ENCODE measurements around the gene CTNS. TPM values are rescaled to one million over a fixed set of nuclear protein-coding genes. Genes with fewer than 3 reads are reported as not detected.

CTNS gene
- total RNA-seq, 1 experiment from 2014 or later, result 7.9 TPM

DNA sequence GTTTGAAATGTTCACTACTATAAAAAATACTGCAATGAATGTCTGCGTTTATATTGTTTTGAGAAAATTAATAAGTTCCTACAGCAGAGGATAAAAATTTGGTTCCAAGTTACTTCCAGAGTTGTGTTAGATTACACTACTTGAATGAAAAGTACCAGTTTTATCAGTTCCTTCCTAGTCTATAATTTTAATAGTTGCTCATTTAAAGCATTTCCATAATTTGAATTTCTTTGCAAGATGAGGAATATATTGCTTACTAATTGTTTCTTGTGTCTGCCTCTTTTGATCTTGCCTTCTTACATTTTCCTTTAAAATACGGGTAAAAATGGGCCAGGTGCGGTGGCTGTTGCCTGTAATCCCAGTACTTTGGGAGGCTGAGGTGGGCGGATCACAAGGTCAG lies 36.0 kb downstream of the CTNS start:
- peaks cover 24% of the 10 kb centered on the region for H3K79me2 ChIP-seq (ENCODE audit: insufficient read depth, low read length)
- H3K9me3 ChIP-seq (ENCODE audit: control insufficient read depth in 1 of 2, insufficient read depth in 1 of 2, low read depth in 1 of 2, low read length in 2 of 2), result no peaks in the 10 kb centered on the region
- H3K4me3 ChIP-seq (replicated peaks in 1 of 2; ENCODE audit: low read depth in 1 of 2, low read length in 2 of 2), result no peak overlapping the region
- no peak overlapping the region for H3K4me2 ChIP-seq (ENCODE audit: low read length)
- ChIA-PET POLR2A (no interaction called here), RAD21 (ENCODE audit: low non-redundant PET in 1 of 2, low total read pairs in 2 of 2, uncharacterized antibody in 2 of 2, unreplicated experiment in 2 of 2) (no interaction called here), CTCF (no interaction called here)
- ATAC-seq (no peak), DNase-seq (ENCODE audit: low read depth, low spot score) (no peak)
- no peak overlapping the region for H3K27ac ChIP-seq (ENCODE audit: low read depth, low read length)
- no peak for TF ChIP-seq POLR2A (IDR thresholded peaks at IDR 0.05; ENCODE audit: borderline replicate concordance, extremely low read depth, insufficient read depth, insufficient read length)
- TF ChIP-seq JUND (IDR thresholded peaks at IDR 0.05), result no peak
- TF ChIP-seq, protein P1, sequence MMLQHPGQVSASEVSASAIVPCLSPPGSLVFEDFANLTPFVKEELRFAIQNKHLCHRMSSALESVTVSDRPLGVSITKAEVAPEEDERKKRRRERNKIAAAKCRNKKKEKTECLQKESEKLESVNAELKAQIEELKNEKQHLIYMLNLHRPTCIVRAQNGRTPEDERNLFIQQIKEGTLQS (IDR thresholded peaks at IDR 0.05), result no peak
- no peaks in the 10 kb centered on the region for H3K27me3 ChIP-seq (ENCODE audit: insufficient read depth, low read length)
- no peaks in the 10 kb centered on the region; the same call in 1 of the 2 replicates for H4K20me1 ChIP-seq (ENCODE audit: insufficient read depth)
- no peaks in the 10 kb centered on the region for H3K9me2 ChIP-seq (ENCODE audit: insufficient read depth)
- H2AFZ ChIP-seq (ENCODE audit: low read depth, low read length, poor library complexity, severe bottlenecking), result no peak overlapping the region
- peaks cover 3 to 8% of the 10 kb centered on the region in 2 experiments; a peak in 2 of 4 replicates for H3K4me1 ChIP-seq (ENCODE audit: control insufficient read depth in 1 of 2, insufficient read depth in 2 of 2, low read length in 2 of 2)
- no peak overlapping the region for H3K9ac ChIP-seq (ENCODE audit: low read length)
- intact Hi-C loops (cut with micrococcal nuclease), result no loop called here
- no TSS peak for BruUV-seq (replicated peaks)
- H3K36me3 ChIP-seq (ENCODE audit: control insufficient read depth in 1 of 2, insufficient read depth in 2 of 2, low read length in 2 of 2), result no peaks in the 10 kb centered on the region

DNA sequence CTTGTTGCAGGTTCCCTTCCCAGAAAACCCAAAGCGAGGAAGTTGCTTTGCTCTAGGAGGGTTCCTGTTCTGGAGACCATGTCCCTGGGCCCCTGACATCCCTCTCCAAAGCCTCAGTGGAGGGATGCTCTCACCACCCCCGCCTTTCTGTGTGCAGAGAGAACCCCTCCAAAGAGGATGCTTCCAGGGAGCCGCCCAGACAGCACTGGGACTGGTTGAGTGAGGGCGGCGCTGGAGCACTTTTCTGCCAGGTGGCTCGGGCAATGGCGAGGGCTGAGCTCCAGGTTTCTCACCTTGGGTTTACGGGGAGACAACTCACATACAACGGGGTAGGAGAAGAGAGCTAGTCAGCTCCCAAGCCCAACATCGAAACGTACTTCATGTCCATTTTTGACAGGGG lies 39.3 kb downstream of the CTNS start:
- TF ChIP-seq, protein P2, sequence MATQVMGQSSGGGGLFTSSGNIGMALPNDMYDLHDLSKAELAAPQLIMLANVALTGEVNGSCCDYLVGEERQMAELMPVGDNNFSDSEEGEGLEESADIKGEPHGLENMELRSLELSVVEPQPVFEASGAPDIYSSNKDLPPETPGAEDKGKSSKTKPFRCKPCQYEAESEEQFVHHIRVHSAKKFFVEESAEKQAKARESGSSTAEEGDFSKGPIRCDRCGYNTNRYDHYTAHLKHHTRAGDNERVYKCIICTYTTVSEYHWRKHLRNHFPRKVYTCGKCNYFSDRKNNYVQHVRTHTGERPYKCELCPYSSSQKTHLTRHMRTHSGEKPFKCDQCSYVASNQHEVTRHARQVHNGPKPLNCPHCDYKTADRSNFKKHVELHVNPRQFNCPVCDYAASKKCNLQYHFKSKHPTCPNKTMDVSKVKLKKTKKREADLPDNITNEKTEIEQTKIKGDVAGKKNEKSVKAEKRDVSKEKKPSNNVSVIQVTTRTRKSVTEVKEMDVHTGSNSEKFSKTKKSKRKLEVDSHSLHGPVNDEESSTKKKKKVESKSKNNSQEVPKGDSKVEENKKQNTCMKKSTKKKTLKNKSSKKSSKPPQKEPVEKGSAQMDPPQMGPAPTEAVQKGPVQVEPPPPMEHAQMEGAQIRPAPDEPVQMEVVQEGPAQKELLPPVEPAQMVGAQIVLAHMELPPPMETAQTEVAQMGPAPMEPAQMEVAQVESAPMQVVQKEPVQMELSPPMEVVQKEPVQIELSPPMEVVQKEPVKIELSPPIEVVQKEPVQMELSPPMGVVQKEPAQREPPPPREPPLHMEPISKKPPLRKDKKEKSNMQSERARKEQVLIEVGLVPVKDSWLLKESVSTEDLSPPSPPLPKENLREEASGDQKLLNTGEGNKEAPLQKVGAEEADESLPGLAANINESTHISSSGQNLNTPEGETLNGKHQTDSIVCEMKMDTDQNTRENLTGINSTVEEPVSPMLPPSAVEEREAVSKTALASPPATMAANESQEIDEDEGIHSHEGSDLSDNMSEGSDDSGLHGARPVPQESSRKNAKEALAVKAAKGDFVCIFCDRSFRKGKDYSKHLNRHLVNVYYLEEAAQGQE (IDR thresholded peaks at IDR 0.05; ENCODE audit: low read depth), result no peak
- no peak for TF ChIP-seq SRF (IDR thresholded peaks at IDR 0.05; ENCODE audit: low read depth)
- no peaks in the 10 kb centered on the region; the same call in 1 of the 2 replicates for H4K20me1 ChIP-seq (ENCODE audit: insufficient read depth)
- no peaks in the 10 kb centered on the region for H3K9me2 ChIP-seq (ENCODE audit: insufficient read depth)
- ChIA-PET CTCF (no interaction called here), POLR2A (interaction anchor here (0.6 kb wide), 1 partner anchor 632 kb away, joined by 3 read pairs; no protein-coding TSS in a partner anchor), RAD21 (ENCODE audit: low non-redundant PET in 1 of 2, low total read pairs in 2 of 2, uncharacterized antibody in 2 of 2, unreplicated experiment in 2 of 2) (no interaction called here)
- BruUV-seq (replicated peaks), result no TSS peak
- no peak for DNase-seq (ENCODE audit: low read depth, low spot score)
- no peaks in the 10 kb centered on the region for H3K4me1 ChIP-seq (ENCODE audit: control insufficient read depth in 1 of 2, insufficient read depth in 2 of 2, low read length in 2 of 2)
- no peaks in the 10 kb centered on the region for H3K9me3 ChIP-seq (ENCODE audit: control insufficient read depth in 1 of 2, insufficient read depth in 1 of 2, low read depth in 1 of 2, low read length in 2 of 2)
- no peak overlapping the region for H3K27ac ChIP-seq (ENCODE audit: low read depth, low read length)
- intact Hi-C loops (cut with micrococcal nuclease), result no loop called here
- no peak overlapping the region for H3K4me3 ChIP-seq (replicated peaks in 1 of 2; ENCODE audit: low read depth in 1 of 2, low read length in 2 of 2)
- ATAC-seq, result no peak
- H3K27me3 ChIP-seq (ENCODE audit: insufficient read depth, low read length), result no peaks in the 10 kb centered on the region
- H3K36me3 ChIP-seq (ENCODE audit: control insufficient read depth in 1 of 2, insufficient read depth in 2 of 2, low read length in 2 of 2), result no peaks in the 10 kb centered on the region
- no peak overlapping the region for H3K9ac ChIP-seq (ENCODE audit: low read length)
- no peak overlapping the region for H3K4me2 ChIP-seq (ENCODE audit: low read length)
- H2AFZ ChIP-seq (ENCODE audit: low read depth, low read length, poor library complexity, severe bottlenecking), result no peak overlapping the region
- H3K79me2 ChIP-seq (ENCODE audit: insufficient read depth, low read length), result no peaks in the 10 kb centered on the region

All from HCT116 (cell line).